ENCODE results near the gene OSBPL9.

OSBPL9 gene, protein sequence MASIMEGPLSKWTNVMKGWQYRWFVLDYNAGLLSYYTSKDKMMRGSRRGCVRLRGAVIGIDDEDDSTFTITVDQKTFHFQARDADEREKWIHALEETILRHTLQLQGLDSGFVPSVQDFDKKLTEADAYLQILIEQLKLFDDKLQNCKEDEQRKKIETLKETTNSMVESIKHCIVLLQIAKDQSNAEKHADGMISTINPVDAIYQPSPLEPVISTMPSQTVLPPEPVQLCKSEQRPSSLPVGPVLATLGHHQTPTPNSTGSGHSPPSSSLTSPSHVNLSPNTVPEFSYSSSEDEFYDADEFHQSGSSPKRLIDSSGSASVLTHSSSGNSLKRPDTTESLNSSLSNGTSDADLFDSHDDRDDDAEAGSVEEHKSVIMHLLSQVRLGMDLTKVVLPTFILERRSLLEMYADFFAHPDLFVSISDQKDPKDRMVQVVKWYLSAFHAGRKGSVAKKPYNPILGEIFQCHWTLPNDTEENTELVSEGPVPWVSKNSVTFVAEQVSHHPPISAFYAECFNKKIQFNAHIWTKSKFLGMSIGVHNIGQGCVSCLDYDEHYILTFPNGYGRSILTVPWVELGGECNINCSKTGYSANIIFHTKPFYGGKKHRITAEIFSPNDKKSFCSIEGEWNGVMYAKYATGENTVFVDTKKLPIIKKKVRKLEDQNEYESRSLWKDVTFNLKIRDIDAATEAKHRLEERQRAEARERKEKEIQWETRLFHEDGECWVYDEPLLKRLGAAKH

DNA sequence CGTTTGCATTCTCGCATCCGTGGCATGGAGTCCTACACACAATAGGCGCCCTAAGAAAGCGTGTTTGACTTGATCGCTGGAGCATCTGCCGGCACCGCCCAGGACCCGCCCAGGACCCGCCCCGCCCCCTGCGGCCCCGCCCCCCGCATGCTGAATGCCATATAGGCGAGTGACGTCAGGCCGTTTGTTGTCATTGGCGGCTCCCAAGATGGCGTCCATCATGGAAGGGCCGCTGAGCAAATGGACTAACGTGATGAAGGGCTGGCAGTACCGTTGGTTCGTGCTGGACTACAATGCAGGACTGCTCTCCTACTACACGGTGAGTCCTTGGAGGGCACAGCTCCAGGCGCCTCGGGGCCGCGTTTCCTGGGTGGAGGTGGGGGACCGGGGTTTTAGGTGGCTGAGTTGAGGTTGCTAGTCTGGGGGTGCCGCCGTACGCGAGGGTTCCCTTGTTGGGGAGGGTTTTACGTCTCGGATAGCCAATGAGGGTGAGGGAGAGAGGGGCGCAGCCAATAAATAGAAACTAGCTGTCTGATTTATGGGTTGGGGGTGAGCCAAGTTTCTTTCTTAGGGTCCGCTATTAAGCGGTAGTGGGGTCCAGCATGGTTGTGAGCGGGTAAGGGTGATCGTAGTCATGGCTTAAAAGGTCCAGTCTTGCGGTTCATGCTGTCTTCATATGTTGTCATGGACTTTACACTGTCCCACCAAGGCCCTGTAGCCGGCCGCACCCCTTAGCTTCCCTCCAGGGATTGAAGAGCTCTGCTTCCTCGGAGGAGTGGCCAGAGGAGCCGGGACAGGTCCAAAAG, at the start of gene OSBPL9:
Gene OSBPL9 (plus strand): TSS at position 190 of the 806 bp plus-strand sequence. CDS start 19 bp downstream, at position 209.
- peak within 1 kb of the TSS; percentile 98 for H3K27ac Mint-ChIP-seq
- H3K27me3 Mint-ChIP-seq, result no peaks in the 10 kb centered on the region
- ATAC-seq, result peak; percentile 95
- H3K4me3 Mint-ChIP-seq, result peak within 1 kb of the TSS; percentile 100
- no peaks in the 10 kb centered on the region for H3K9me3 Mint-ChIP-seq
- H3K4me1 Mint-ChIP-seq, result peaks cover 39% of the 10 kb centered on the region
- H3K36me3 Mint-ChIP-seq, result peaks cover 7% of the 10 kb centered on the region

DNA sequence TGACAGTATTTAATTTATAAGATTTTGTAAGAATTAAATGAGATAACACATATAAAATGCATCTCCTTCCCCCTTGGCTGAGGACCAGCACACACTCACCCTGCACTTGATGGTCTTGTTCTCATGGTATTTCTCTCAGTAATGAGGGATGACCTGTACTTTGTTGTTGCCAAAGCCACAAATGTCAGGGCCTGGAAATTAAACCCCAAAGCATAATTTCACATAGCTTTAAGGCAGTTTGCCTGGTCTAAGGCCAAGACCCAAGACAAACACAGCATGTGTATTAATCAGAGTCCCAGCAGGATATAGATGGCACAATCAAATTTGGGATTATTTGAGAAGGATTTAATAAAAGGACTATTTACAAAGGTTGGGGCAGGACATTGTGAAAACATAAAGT, 49.2 kb upstream of the OSBPL9 start:
- ATAC-seq, result no peak
- H3K27me3 Mint-ChIP-seq, result no peaks in the 10 kb centered on the region
- H3K36me3 Mint-ChIP-seq, result no peaks in the 10 kb centered on the region
- H3K9me3 Mint-ChIP-seq, result no peaks in the 10 kb centered on the region
- peaks cover 43% of the 10 kb centered on the region for H3K4me1 Mint-ChIP-seq
- H3K4me3 Mint-ChIP-seq, result no peak overlapping the region
- no peak overlapping the region for H3K27ac Mint-ChIP-seq

DNA sequence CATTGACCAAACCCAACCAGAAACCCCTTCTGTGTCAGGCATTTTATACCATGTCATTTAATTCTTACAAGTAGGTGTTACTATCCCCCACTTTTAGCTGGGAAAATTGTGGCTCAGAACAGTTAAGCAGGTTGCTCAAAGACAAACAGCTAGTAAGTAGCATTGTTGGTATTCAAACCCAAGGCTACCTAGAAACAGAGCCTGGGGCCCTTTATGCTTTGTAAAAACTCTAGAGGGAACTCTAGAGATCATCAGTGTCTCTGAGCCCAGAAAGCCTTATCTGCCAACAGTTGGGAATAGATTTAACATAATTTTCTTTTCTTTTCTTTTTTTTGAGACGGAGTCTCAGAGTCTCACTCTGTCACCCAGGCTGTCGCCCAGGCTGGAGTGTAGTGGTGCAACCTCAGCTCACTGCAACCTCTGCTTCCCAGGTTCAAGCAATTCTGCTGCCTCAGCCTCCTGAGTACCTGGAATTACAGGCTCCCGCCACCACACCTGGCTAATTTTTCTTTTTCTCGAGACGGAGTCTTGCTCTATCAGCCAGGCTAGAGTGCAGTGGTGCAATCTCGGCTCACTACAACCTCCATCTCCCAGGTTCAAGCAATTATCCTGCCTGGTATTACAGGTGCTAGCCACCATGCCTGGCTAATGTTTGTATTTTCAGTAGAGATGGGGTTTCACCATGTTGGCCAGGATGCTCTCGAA, 48.5 kb upstream of the OSBPL9 start:
- no peaks in the 10 kb centered on the region for H3K36me3 Mint-ChIP-seq
- peaks cover 43% of the 10 kb centered on the region for H3K4me1 Mint-ChIP-seq
- H3K4me3 Mint-ChIP-seq, result no peak overlapping the region
- no peak overlapping the region for H3K27ac Mint-ChIP-seq
- no peaks in the 10 kb centered on the region for H3K9me3 Mint-ChIP-seq
- no peaks in the 10 kb centered on the region for H3K27me3 Mint-ChIP-seq
- no peak for ATAC-seq

DNA sequence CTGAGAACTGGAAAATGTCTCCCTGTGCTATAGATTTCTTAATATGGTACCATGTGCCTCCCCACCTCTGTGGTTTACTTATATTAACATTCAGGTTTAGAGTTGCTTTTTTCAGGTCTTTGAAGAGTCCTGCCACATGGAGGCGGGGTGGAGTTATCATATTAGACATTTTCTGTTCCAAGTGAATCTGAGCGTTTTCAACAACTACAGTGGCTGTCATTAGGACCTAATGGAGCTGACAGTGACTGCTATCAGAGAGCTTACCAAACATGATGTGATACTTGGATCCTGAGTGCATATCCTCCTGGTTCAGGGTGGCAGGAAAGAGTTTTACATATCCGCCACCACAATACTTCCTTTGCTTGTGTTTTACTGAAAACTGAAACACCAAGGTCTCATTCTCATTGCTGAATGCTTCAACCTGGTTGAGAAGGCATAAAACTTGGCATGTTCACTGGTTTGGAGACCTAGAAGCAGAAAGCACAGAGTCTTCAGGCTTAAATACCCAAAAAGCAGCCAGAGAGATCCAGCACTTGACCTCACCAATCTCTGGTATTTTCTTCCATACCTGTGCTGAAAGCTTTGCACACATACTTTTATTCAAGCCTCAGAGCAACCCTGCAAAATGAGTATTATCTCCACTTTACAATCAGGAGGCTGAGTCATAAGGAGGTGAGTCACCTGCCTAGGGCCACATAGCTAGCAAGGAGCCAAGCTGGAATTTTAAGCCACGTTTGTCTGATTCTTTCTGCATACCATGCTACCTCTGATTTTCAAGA, 47.4 kb upstream of the OSBPL9 start:
- no peaks in the 10 kb centered on the region for H3K27me3 Mint-ChIP-seq
- peak; percentile 75 for ATAC-seq
- H3K27ac Mint-ChIP-seq, result peak overlapping the region; percentile 88
- H3K9me3 Mint-ChIP-seq, result no peaks in the 10 kb centered on the region
- no peak overlapping the region for H3K4me3 Mint-ChIP-seq
- H3K36me3 Mint-ChIP-seq, result no peaks in the 10 kb centered on the region
- peaks cover 43% of the 10 kb centered on the region for H3K4me1 Mint-ChIP-seq

DNA sequence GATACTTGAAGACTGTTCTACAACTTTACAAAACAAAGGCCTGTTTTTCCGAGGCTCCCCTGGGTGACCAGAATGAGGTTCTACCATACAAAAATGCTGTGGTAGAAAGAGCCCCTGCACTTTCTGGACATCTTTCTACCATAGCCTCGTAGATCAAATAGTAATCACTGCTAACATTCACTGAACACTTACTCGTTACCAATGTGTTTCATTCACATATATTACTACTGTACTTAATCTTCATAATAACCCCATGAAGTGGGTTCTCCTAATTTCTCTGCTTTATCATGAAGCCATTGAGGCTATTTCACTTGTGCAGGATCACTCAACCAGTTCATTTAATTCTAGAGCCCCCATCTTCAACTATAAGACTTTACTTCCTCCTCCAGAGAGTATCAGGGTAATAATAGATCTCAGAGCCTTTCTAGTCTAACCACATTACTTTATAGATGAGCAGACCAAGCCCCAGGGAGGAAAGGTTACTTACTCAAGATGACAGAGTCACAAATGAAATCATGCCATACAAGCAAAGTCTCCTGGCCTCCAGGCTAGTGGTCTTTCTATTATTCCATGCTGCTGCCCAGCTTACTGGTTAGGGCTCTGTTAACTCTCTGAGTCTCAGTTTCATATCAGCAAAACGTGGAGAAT, 46.7 kb upstream of the OSBPL9 start:
- Mint-ChIP-seq H3K36me3 (no peaks in the 10 kb centered on the region), H3K9me3 (no peaks in the 10 kb centered on the region), H3K4me1 (peaks cover 48% of the 10 kb centered on the region), H3K27ac (peak overlapping the region; percentile 88), H3K4me3 (peak overlapping the region; percentile 52), H3K27me3 (no peaks in the 10 kb centered on the region)
- peak; percentile 87 for ATAC-seq

DNA sequence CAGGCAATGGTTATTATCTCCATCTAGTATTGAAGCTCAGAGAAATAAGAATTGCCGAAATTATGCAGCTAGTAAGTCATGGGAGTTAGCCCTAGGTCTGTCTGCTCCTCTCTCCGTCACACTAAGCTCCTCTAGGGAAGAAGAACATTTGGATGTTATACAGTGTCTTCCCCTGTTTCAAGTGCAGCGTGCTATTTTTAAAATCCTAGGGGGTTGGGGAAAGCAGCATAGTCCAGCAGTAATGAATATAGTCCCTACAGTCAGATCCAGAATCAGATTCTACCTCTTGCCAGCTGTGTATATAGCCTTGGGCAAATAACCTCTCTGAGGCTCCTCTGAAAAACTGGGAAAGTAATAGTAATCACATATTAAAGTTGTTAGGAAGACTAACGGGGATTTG, 44.5 kb upstream of the OSBPL9 start:
- no peak for ATAC-seq
- no peak overlapping the region for H3K27ac Mint-ChIP-seq
- peaks cover 70% of the 10 kb centered on the region for H3K4me1 Mint-ChIP-seq
- H3K36me3 Mint-ChIP-seq, result no peaks in the 10 kb centered on the region
- no peak overlapping the region for H3K4me3 Mint-ChIP-seq
- no peaks in the 10 kb centered on the region for H3K27me3 Mint-ChIP-seq
- H3K9me3 Mint-ChIP-seq, result peaks cover 3% of the 10 kb centered on the region

DNA sequence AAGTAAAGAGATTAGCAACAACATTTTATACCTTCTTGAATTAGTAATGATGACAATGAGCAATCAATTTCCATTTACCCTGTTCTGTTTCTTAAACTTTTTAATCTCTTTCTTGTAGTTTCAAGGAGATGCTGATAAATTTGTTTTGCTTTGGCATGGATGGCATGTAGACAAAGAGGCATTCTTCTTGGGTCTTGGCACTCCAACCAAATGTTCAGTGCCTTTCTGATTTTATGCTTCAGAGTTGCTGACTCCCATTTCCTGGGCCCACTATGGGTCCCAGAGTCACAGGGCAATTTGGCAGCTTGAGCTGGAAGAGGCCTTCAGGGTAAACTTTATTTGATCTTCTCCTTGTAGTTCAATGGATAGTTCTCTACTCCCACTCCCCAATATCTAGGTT, 42.1 kb upstream of the OSBPL9 start:
- Mint-ChIP-seq H3K27ac (peak overlapping the region; percentile 74), H3K36me3 (no peaks in the 10 kb centered on the region), H3K9me3 (peaks cover 3% of the 10 kb centered on the region), H3K4me1 (peaks cover 63% of the 10 kb centered on the region), H3K27me3 (no peaks in the 10 kb centered on the region), H3K4me3 (no peak overlapping the region)
- no peak for ATAC-seq

DNA sequence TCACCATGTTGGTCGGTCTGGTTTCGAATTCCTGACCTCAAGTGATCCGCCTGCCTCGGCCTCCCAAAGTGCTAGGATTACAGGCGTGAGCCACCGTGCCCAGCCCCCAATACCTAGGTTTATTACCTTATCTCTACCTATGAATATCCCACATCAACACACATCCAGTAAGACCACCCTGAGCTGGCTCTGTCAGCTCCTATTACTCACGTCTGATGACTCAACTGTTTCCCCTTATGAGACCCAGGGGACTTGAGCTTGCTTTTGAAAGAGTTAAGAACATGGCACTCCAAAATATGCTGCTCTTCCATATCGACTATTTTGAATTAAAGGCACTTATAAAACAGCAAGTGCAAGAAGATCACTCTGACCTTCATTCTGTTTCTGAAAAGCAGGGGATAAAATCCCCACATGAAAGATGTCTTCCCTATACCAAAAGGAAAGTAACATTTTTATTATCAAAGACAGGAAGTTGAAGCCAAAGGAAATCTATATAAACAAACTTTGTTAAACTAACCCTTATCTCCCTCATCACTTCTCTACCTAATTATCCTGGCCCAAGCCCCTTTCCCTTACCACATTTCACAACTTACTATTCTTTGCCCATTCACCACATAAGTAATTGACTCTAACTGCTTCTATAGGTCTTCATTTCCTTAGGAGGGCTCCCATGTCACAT, 41.3 kb upstream of the OSBPL9 start:
- H3K9me3 Mint-ChIP-seq, result peaks cover 3% of the 10 kb centered on the region
- ATAC-seq, result peak; percentile 77
- peak overlapping the region; percentile 74 for H3K27ac Mint-ChIP-seq
- H3K4me1 Mint-ChIP-seq, result peaks cover 56% of the 10 kb centered on the region
- no peaks in the 10 kb centered on the region for H3K27me3 Mint-ChIP-seq
- H3K36me3 Mint-ChIP-seq, result no peaks in the 10 kb centered on the region
- H3K4me3 Mint-ChIP-seq, result peak overlapping the region; percentile 55

DNA sequence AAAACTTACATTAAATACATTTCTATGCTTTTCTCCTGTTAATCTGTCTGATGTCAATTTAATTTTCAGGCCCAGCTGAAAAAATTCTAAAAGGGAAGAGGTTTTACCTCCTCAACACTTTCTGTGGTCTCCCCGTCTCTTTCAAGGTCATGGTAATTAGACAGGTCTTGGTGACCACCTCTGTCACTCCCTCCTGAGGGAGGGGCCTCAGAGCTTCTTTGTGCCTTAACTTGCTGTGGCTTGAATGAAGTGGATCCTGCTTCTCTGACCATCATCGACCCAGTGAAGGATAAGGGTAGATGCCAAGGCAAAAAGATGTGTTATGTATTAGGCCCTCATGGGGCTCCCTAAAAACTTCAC, 40.8 kb upstream of the OSBPL9 start:
- Mint-ChIP-seq H3K4me3 (no peak overlapping the region), H3K27me3 (no peaks in the 10 kb centered on the region), H3K27ac (peak overlapping the region; percentile 74), H3K9me3 (peaks cover 3% of the 10 kb centered on the region), H3K4me1 (peaks cover 50% of the 10 kb centered on the region), H3K36me3 (no peaks in the 10 kb centered on the region)
- ATAC-seq, result peak; percentile 24

DNA sequence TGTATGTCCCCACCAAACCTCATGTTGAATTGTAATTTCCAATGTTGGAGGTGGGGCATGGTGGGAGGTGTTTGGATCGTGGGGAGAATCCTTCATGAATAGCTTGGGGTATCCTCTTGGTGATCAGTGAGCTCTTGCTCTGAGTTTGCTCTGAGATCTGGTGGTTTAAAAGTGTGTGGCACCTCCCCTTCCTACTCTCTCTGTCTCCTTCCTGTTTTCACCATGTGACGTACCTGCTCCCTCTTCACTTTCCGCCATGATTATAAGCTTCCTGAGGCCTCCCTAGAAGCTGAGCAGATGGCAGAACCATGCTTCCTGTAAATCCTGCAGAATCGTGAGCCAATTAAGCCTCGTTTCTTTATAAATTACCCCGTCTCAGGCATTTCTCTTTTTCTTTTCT, 40.0 kb upstream of the OSBPL9 start:
- H3K9me3 Mint-ChIP-seq, result peaks cover 3% of the 10 kb centered on the region
- peak; percentile 55 for ATAC-seq
- no peaks in the 10 kb centered on the region for H3K27me3 Mint-ChIP-seq
- H3K4me1 Mint-ChIP-seq, result peaks cover 43% of the 10 kb centered on the region
- no peaks in the 10 kb centered on the region for H3K36me3 Mint-ChIP-seq
- peak overlapping the region; percentile 81 for H3K4me3 Mint-ChIP-seq
- peak overlapping the region; percentile 74 for H3K27ac Mint-ChIP-seq

DNA sequence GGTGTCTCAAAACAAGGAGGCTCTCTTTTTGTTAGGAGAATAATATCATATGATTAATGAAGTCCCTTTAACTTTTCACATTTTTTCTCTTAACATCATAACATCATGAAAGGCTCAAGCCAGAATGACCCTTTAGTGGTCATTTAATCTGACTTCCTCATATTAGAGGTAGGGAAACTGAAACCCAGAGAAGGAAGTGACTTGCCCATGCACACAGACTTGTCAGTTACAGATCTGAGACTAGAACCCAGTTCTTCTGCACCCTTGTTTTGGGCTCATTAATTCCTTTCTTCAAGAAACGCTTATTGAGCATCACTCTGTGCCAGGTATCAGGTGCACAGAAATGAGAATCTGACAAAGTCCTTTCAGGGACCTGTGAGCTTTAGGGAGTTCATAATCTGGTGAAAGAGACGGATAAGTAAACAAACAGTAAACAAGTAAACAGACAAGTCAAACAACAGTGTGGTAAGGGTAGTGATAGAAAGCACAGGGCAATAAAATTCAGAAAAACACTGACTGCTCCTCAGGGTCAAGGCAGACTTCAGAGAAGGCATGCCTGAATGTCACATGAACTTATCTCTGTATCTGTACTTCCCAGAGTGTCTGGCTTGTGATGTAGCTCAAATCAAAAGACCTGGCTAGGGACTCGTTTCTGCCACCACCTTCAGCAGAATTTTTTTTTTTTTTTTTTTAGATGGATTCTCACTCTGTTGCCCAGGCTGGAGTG, 38.3 kb upstream of the OSBPL9 start:
- H3K4me1 Mint-ChIP-seq, result peaks cover 43% of the 10 kb centered on the region
- peak overlapping the region; percentile 74 for H3K27ac Mint-ChIP-seq
- H3K36me3 Mint-ChIP-seq, result no peaks in the 10 kb centered on the region
- H3K27me3 Mint-ChIP-seq, result no peaks in the 10 kb centered on the region
- H3K9me3 Mint-ChIP-seq, result peaks cover 3% of the 10 kb centered on the region
- no peak overlapping the region for H3K4me3 Mint-ChIP-seq
- peak; percentile 87 for ATAC-seq

DNA sequence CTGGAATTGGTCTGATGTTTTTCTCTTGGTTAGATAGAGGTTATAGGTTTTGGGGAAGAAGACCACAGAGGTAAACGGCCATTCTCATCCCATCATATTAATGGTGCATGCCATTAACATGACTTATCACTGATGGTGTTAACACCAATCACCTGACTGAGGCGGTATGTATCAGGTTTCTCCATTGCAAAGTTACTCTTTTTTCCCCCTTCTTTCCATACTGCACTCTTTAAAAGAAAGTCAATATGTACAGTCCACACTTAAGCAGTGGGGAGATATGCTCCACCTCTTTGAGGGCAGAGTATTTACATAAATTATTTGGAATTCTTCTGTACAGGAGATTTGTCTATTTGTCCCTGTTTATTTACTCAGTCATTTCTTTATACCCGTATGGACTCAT, 35.7 kb upstream of the OSBPL9 start:
- Mint-ChIP-seq H3K4me3 (no peak overlapping the region), H3K9me3 (peaks cover 3% of the 10 kb centered on the region), H3K27ac (no peak overlapping the region), H3K27me3 (no peaks in the 10 kb centered on the region), H3K4me1 (peaks cover 27% of the 10 kb centered on the region), H3K36me3 (no peaks in the 10 kb centered on the region)
- ATAC-seq, result no peak

DNA sequence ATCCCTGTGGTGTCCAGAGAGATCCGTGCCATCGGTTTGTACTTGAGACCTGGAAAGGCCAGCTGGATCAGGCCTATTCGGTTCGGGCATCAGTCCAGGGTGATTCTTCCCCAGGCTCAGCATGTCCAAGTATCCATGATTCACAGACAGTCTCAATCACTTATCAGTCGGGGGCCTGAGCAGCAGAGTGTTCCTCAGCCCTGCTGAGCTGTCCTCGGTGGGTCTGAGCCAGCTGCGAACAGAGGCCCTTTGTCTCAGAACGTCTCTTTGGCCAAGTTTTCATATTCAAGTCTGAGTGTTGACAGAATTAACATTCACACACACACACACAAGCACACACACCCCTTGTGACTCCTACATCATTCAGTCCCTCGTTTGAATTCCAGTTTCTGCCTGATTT, 33.4 kb upstream of the OSBPL9 start:
- H3K27ac Mint-ChIP-seq, result no peak overlapping the region
- H3K4me1 Mint-ChIP-seq, result peaks cover 4% of the 10 kb centered on the region
- no peak overlapping the region for H3K4me3 Mint-ChIP-seq
- H3K36me3 Mint-ChIP-seq, result peaks cover 5% of the 10 kb centered on the region
- H3K9me3 Mint-ChIP-seq, result no peaks in the 10 kb centered on the region
- no peak for ATAC-seq
- H3K27me3 Mint-ChIP-seq, result no peaks in the 10 kb centered on the region
